WTC11 (cell line): ENCODE measurements around the gene OR10V1.
"Not testable (repeated sequence)": the region's sequence is repeated elsewhere in the genome, so short reads cannot be mapped to it uniquely, and the experiment has no call there.

Experiments
- FOXK1 ChIP-seq: sonication (generic); formaldehyde crosslinking; IDR thresholded peaks from 2 replicates; pipeline ENCODE4 v1.8.0; 2022; ENCODE audit warnings: mild to moderate bottlenecking, moderate library complexity, missing genetic modification reagents
- HMGA2 ChIP-seq: fragments of 250-450 bp; sonication (Bioruptor Pico); IDR thresholded peaks from 2 replicates; pipeline ENCODE4 v1.4.0; 2021; ENCODE audit warnings: mild to moderate bottlenecking, moderate library complexity
- NR2C2 ChIP-seq: sonication (generic); formaldehyde crosslinking; IDR thresholded peaks from 2 replicates; pipeline ENCODE4 v1.8.0; 2022; ENCODE audit warnings: mild to moderate bottlenecking, missing genetic modification reagents
- ZNF263 ChIP-seq: sonication (generic); formaldehyde crosslinking; IDR thresholded peaks from 2 replicates; pipeline ENCODE4 v1.8.1; 2022; ENCODE audit warnings: low read depth, mild to moderate bottlenecking, moderate library complexity, missing genetic modification reagents
- TF ChIP-seq, protein P1 (sequence below): sonication (generic); formaldehyde crosslinking; IDR thresholded peaks from 2 replicates; pipeline ENCODE4 v1.8.0; 2022; ENCODE audit warnings: mild to moderate bottlenecking, missing genetic modification reagents
- TF ChIP-seq, protein P2 (sequence below): sonication (generic); formaldehyde crosslinking; IDR thresholded peaks from 2 replicates; pipeline ENCODE4 v1.8.1; 2023; ENCODE audit warnings: mild to moderate bottlenecking, missing genetic modification reagents
- TF ChIP-seq, protein P3 (sequence below): sonication (generic); formaldehyde crosslinking; IDR thresholded peaks from 2 replicates; pipeline ENCODE4 v1.8.0; 2022; ENCODE audit warnings: mild to moderate bottlenecking, missing genetic modification reagents
- TF ChIP-seq, protein P4 (sequence below): sonication (generic); formaldehyde crosslinking; IDR thresholded peaks from 2 replicates; pipeline ENCODE4 v1.8.1; 2023; ENCODE audit warnings: mild to moderate bottlenecking, missing genetic modification reagents, borderline replicate concordance
- TF ChIP-seq, protein P5 (sequence below): fragments of 200-600 bp; IDR thresholded peaks from 2 replicates; pipeline ENCODE4 v1.8.0; 2022; ENCODE audit warnings: antibody characterized with exemption
- TF ChIP-seq, protein P6 (sequence below): sonication (generic); formaldehyde crosslinking; IDR thresholded peaks from 2 replicates; pipeline ENCODE4 v1.8.0; 2023; ENCODE audit warnings: missing genetic modification reagents, mild to moderate bottlenecking, borderline replicate concordance

DNA sequence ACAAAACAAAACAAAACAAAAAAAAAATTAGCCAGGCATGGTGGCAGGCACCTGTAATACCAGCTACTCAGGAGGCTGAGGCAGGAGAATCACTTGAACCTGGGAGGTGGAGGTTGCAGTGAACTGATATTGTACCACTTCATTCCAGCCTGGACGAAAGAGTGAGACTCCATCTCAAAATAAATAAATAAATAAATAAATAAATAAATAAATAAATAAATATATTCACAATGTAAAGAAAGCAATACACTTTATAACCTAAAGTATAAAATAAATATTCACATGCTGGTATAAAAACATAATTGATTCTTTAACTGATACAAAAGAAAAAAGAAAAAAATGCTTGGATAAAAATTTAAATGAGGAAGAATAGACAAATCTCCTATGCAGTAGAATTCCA, 10.1 kb downstream of the OR10V1 start:
- TF ChIP-seq, protein P1, sequence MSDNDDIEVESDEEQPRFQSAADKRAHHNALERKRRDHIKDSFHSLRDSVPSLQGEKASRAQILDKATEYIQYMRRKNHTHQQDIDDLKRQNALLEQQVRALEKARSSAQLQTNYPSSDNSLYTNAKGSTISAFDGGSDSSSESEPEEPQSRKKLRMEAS (CRISPR knock-in tag): not testable (repeated sequence)
- TF ChIP-seq, protein P2, sequence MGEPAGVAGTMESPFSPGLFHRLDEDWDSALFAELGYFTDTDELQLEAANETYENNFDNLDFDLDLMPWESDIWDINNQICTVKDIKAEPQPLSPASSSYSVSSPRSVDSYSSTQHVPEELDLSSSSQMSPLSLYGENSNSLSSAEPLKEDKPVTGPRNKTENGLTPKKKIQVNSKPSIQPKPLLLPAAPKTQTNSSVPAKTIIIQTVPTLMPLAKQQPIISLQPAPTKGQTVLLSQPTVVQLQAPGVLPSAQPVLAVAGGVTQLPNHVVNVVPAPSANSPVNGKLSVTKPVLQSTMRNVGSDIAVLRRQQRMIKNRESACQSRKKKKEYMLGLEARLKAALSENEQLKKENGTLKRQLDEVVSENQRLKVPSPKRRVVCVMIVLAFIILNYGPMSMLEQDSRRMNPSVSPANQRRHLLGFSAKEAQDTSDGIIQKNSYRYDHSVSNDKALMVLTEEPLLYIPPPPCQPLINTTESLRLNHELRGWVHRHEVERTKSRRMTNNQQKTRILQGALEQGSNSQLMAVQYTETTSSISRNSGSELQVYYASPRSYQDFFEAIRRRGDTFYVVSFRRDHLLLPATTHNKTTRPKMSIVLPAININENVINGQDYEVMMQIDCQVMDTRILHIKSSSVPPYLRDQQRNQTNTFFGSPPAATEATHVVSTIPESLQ: not testable (repeated sequence)
- TF ChIP-seq, protein P3, sequence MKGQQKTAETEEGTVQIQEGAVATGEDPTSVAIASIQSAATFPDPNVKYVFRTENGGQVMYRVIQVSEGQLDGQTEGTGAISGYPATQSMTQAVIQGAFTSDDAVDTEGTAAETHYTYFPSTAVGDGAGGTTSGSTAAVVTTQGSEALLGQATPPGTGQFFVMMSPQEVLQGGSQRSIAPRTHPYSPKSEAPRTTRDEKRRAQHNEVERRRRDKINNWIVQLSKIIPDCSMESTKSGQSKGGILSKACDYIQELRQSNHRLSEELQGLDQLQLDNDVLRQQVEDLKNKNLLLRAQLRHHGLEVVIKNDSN: not testable (repeated sequence)
- TF ChIP-seq, protein P4, sequence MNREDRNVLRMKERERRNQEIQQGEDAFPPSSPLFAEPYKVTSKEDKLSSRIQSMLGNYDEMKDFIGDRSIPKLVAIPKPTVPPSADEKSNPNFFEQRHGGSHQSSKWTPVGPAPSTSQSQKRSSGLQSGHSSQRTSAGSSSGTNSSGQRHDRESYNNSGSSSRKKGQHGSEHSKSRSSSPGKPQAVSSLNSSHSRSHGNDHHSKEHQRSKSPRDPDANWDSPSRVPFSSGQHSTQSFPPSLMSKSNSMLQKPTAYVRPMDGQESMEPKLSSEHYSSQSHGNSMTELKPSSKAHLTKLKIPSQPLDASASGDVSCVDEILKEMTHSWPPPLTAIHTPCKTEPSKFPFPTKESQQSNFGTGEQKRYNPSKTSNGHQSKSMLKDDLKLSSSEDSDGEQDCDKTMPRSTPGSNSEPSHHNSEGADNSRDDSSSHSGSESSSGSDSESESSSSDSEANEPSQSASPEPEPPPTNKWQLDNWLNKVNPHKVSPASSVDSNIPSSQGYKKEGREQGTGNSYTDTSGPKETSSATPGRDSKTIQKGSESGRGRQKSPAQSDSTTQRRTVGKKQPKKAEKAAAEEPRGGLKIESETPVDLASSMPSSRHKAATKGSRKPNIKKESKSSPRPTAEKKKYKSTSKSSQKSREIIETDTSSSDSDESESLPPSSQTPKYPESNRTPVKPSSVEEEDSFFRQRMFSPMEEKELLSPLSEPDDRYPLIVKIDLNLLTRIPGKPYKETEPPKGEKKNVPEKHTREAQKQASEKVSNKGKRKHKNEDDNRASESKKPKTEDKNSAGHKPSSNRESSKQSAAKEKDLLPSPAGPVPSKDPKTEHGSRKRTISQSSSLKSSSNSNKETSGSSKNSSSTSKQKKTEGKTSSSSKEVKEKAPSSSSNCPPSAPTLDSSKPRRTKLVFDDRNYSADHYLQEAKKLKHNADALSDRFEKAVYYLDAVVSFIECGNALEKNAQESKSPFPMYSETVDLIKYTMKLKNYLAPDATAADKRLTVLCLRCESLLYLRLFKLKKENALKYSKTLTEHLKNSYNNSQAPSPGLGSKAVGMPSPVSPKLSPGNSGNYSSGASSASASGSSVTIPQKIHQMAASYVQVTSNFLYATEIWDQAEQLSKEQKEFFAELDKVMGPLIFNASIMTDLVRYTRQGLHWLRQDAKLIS: not testable (repeated sequence)
- TF ChIP-seq ZNF263; HMGA2 (CRISPR knock-in tag); FOXK1 (CRISPR knock-in tag); NR2C2 (CRISPR knock-in tag): not testable (repeated sequence)
- TF ChIP-seq, protein P5, sequence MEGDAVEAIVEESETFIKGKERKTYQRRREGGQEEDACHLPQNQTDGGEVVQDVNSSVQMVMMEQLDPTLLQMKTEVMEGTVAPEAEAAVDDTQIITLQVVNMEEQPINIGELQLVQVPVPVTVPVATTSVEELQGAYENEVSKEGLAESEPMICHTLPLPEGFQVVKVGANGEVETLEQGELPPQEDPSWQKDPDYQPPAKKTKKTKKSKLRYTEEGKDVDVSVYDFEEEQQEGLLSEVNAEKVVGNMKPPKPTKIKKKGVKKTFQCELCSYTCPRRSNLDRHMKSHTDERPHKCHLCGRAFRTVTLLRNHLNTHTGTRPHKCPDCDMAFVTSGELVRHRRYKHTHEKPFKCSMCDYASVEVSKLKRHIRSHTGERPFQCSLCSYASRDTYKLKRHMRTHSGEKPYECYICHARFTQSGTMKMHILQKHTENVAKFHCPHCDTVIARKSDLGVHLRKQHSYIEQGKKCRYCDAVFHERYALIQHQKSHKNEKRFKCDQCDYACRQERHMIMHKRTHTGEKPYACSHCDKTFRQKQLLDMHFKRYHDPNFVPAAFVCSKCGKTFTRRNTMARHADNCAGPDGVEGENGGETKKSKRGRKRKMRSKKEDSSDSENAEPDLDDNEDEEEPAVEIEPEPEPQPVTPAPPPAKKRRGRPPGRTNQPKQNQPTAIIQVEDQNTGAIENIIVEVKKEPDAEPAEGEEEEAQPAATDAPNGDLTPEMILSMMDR: not testable (repeated sequence)
- TF ChIP-seq, protein P6, sequence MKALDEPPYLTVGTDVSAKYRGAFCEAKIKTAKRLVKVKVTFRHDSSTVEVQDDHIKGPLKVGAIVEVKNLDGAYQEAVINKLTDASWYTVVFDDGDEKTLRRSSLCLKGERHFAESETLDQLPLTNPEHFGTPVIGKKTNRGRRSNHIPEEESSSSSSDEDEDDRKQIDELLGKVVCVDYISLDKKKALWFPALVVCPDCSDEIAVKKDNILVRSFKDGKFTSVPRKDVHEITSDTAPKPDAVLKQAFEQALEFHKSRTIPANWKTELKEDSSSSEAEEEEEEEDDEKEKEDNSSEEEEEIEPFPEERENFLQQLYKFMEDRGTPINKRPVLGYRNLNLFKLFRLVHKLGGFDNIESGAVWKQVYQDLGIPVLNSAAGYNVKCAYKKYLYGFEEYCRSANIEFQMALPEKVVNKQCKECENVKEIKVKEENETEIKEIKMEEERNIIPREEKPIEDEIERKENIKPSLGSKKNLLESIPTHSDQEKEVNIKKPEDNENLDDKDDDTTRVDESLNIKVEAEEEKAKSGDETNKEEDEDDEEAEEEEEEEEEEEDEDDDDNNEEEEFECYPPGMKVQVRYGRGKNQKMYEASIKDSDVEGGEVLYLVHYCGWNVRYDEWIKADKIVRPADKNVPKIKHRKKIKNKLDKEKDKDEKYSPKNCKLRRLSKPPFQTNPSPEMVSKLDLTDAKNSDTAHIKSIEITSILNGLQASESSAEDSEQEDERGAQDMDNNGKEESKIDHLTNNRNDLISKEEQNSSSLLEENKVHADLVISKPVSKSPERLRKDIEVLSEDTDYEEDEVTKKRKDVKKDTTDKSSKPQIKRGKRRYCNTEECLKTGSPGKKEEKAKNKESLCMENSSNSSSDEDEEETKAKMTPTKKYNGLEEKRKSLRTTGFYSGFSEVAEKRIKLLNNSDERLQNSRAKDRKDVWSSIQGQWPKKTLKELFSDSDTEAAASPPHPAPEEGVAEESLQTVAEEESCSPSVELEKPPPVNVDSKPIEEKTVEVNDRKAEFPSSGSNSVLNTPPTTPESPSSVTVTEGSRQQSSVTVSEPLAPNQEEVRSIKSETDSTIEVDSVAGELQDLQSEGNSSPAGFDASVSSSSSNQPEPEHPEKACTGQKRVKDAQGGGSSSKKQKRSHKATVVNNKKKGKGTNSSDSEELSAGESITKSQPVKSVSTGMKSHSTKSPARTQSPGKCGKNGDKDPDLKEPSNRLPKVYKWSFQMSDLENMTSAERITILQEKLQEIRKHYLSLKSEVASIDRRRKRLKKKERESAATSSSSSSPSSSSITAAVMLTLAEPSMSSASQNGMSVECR (CRISPR knock-in tag): not testable (repeated sequence)
